Glutamatergic neuron (in vitro differentiated cells): Measurements from ENCODE around the gene PIGB. TPM values are rescaled to one million over a fixed set of nuclear protein-coding genes. Genes with fewer than 3 reads are reported as not detected.

Source experiments
- DNase-seq: peaks from one replicate; pipeline ENCODE4 v3.0.0; 2022
- H3K27ac Mint-ChIP-seq: one replicate; pipeline ENCODE4 v1.8.0; 2020; ENCODE audit warnings: mild to moderate bottlenecking, mixed read lengths, inconsistent platforms; ENCODE audit not compliant: unreplicated experiment
- H3K27me3 Mint-ChIP-seq: one replicate; pipeline ENCODE4 v1.8.0; 2020; ENCODE audit warnings: mild to moderate bottlenecking, moderate library complexity, mixed read lengths, inconsistent platforms; ENCODE audit not compliant: unreplicated experiment
- H3K36me3 Mint-ChIP-seq: one replicate; pipeline ENCODE4 v1.8.0; 2020; ENCODE audit warnings: mild to moderate bottlenecking, mixed read lengths, inconsistent platforms; ENCODE audit not compliant: unreplicated experiment
- H3K4me1 Mint-ChIP-seq: one replicate; pipeline ENCODE4 v1.8.0; 2020; ENCODE audit warnings: mild to moderate bottlenecking, low read depth, mixed read lengths, inconsistent platforms; ENCODE audit not compliant: unreplicated experiment
- H3K4me3 Mint-ChIP-seq: one replicate; pipeline ENCODE4 v1.8.0; 2020; ENCODE audit warnings: mild to moderate bottlenecking, mixed read lengths, inconsistent platforms; ENCODE audit not compliant: unreplicated experiment
- H3K9me3 Mint-ChIP-seq: one replicate; pipeline ENCODE4 v1.8.0; 2020; ENCODE audit warnings: mild to moderate bottlenecking, moderate library complexity, mixed read lengths, inconsistent platforms; ENCODE audit not compliant: unreplicated experiment
- CTCF ChIP-seq: fragments of 200-600 bp; sonication (generic); IDR thresholded peaks from one replicate; pipeline ENCODE4 v1.5.0; 2021; ENCODE audit not compliant: partially characterized antibody, unreplicated experiment
- microRNA-seq: library from miRNA; unstranded; fragments of <30 nt; microRNA quantifications from one replicate; pipeline ENCODE4, GENCODE V29; 2020; ENCODE audit not compliant: unreplicated experiment
- total RNA-seq: library from RNA; stranded (reverse); fragmentation: NEBNext Ultra II Directional; extraction: Animal tissue kit (Norgen Biotek cat#: 25700); gene quantifications from one replicate; pipeline ENCODE4 v1.2.1, GENCODE V29; 2021; ENCODE audit not compliant: unreplicated experiment

PIGB gene
- total RNA-seq, 1 donor from 2014 or later: 6.4 TPM

GRCh38 chr15:55403531-55403930 is 84.5 kb downstream of the PIGB start:
- Mint-ChIP-seq H3K27ac (no peak overlapping the region), H3K4me3 (peak overlapping the region; percentile 53), H3K9me3 (peaks cover 4% of the 10 kb centered on the region), H3K36me3 (no peaks in the 10 kb centered on the region), H3K4me1 (peaks cover 12% of the 10 kb centered on the region), H3K27me3 (peaks cover 5% of the 10 kb centered on the region)
- TF ChIP-seq CTCF: no peak
- DNase-seq: no peak

Small RNA genes lying within 50 kb of the gene (microRNA-seq; reads per million reads assigned to microRNA genes)
- gene MIR628: 235 reads per million, percentile 82 among the genes with 10 or more reads in this experiment

Other genes starting within 250 kb of the PIGB start
- gene RSL24D1, start 122.3 kb upstream of the PIGB start, total RNA-seq: 77.4 TPM
- gene RAB27A, start 29.4 kb upstream of the PIGB start, total RNA-seq: 4.9 TPM
- gene PIGBOS1, start 99 bp upstream of the PIGB start, total RNA-seq: 14.4 TPM
- gene CCPG1, start 89.1 kb downstream of the PIGB start, total RNA-seq: 30.8 TPM
- gene PIERCE2, start 89.3 kb downstream of the PIGB start, total RNA-seq: 1.9 TPM
- 1.3 TPM for gene DNAAF4, start 189.0 kb downstream of the PIGB start, total RNA-seq